ENCODE results near the gene CHST8.

CHST8 gene

GRCh38 chr19:33773704-33774624 lies 152.2 kb downstream of the CHST8 start:
- DNase-seq (ENCODE audit: low spot score) = no peak
- TF ChIP-seq CTCF (IDR thresholded peaks at IDR 0.05) = no peak
- Histone ChIP-seq H3K4me3 (no peak overlapping the region), H3K27ac (no peak overlapping the region)

GRCh38 chr19:33774751-33775150 lies 153.0 kb downstream of the CHST8 start:
- TF ChIP-seq CTCF (IDR thresholded peaks at IDR 0.05) = no peak
- H3K4me3 ChIP-seq = no peak overlapping the region
- no peak for DNase-seq (ENCODE audit: low spot score)
- H3K27ac ChIP-seq = no peak overlapping the region

- Histone ChIP-seq H3K4me3 (no peak overlapping the region), H3K27ac (no peak overlapping the region)
- TF ChIP-seq CTCF (IDR thresholded peaks at IDR 0.05) = no peak
- no peak for DNase-seq (ENCODE audit: low spot score)
Observed at GRCh38 chr19:33775731-33776487, 154.2 kb downstream of the CHST8 start.

- DNase-seq (ENCODE audit: low spot score) = no peak
- Histone ChIP-seq H3K4me3 (no peak overlapping the region), H3K27ac (no peak overlapping the region)
- TF ChIP-seq CTCF (IDR thresholded peaks at IDR 0.05) = no peak
Observed at GRCh38 chr19:33777351-33777750, 155.6 kb downstream of the CHST8 start.

- H3K4me3 ChIP-seq = no peak overlapping the region
Observed at GRCh38 chr19:33777753-33778088, 156.0 kb downstream of the CHST8 start.

GRCh38 chr19:33778089-33778791 lies 156.5 kb downstream of the CHST8 start:
- peak; percentile 100 for TF ChIP-seq CTCF (IDR thresholded peaks at IDR 0.05)
- DNase-seq (ENCODE audit: low spot score) = peak; percentile 82

More at GRCh38 chr19:33777753-33778088, 156.0 kb downstream of the CHST8 start:
- TF ChIP-seq CTCF (IDR thresholded peaks at IDR 0.05) = no peak
- no peak overlapping the region for H3K27ac ChIP-seq
- no peak for DNase-seq (ENCODE audit: low spot score)

More at GRCh38 chr19:33778089-33778791, 156.5 kb downstream of the CHST8 start:
- no peak overlapping the region for H3K27ac ChIP-seq
- peak overlapping the region; percentile 57 for H3K4me3 ChIP-seq

Data from coronary artery (tissue), 2 donors.